SK-N-SH treated with all-trans-retinoic acid at 6 μM for 48 hours (cell line): Measurements from ENCODE around the gene HABP2.

Experiments used
- CREB5 ChIP-seq: fragments of 250-450 bp; sonication (Bioruptor Pico); IDR thresholded peaks from 2 replicates; pipeline ENCODE4 v1.5.1; 2020; ENCODE audit warnings: low read depth, mild to moderate bottlenecking, moderate library complexity
- ZFP3 ChIP-seq: fragments of 250-450 bp; sonication (Bioruptor Pico); IDR thresholded peaks from 2 replicates; pipeline ENCODE4 v1.5.0; 2020; ENCODE audit warnings: mild to moderate bottlenecking, moderate library complexity
- ZNF70 ChIP-seq: fragments of 450-650 bp; formaldehyde crosslinking; IDR thresholded peaks from 2 replicates; pipeline ENCODE4 v1.5.0; 2020; ENCODE audit warnings: mild to moderate bottlenecking, moderate library complexity

GRCh38 chr10:113520690-113521474 lies 32.0 kb upstream of the HABP2 start:
- peak; percentile 82 for TF ChIP-seq ZFP3 (CRISPR knock-in tag)
- TF ChIP-seq CREB5 (CRISPR knock-in tag), result no peak
- TF ChIP-seq ZNF70 (CRISPR knock-in tag), result no peak
